Upper lobe of right lung (tissue), 1 donor: Measurements from ENCODE around the gene SRSF10. TPM values are rescaled to one million over a fixed set of nuclear protein-coding genes. Genes with fewer than 3 reads are reported as not detected.
"Not testable (repeated sequence)": the region's sequence is repeated elsewhere in the genome, so short reads cannot be mapped to it uniquely, and the experiment has no call there.

Source experiments
- ATAC-seq: fragments of 200-7000 bp; cut with Tn5 transposase; one replicate; pipeline ENCODE4 v1.9.1; 2020; ENCODE audit warnings: mild to moderate bottlenecking, moderate library complexity
- DNase-seq: peaks from one replicate; pipeline ENCODE4 v3.0.0-alpha.2; 2020
- H3K27ac ChIP-seq: fragments of 200-600 bp; one replicate; pipeline ENCODE4 v1.8.0; 2022
- H3K27me3 ChIP-seq: fragments of 200-600 bp; one replicate; pipeline ENCODE4 v1.8.0; 2022; ENCODE audit warnings: mild to moderate bottlenecking
- H3K36me3 ChIP-seq: fragments of 200-600 bp; one replicate; pipeline ENCODE4 v1.8.0; 2022
- H3K4me1 ChIP-seq: fragments of 200-600 bp; one replicate; pipeline ENCODE4 v1.8.0; 2022
- H3K4me3 ChIP-seq: fragments of 200-600 bp; one replicate; pipeline ENCODE4 v1.8.0; 2022; ENCODE audit warnings: mild to moderate bottlenecking
- H3K9me3 ChIP-seq: fragments of 200-600 bp; one replicate; pipeline ENCODE4 v1.8.0; 2022
- intact Hi-C: fragments of 100-400 bp; cut with DNase I; formaldehyde crosslinking; loops from one replicate; pipeline ENCODE4 v1.11.0; 2022
- total RNA-seq: library from RNA; stranded (reverse); fragmentation: NEBNext Ultra II Directional; extraction: Animal tissue kit (Norgen Biotek cat#: 25700); gene quantifications from one replicate; pipeline ENCODE4 v1.2.1, GENCODE V29; 2021
- TF ChIP-seq, protein P1 (sequence below): fragments of 200-600 bp; IDR thresholded peaks from one replicate; pipeline ENCODE4 v1.8.0; 2022; ENCODE audit warnings: antibody characterized with exemption
- donor health status: DM: no; HTN: yes; CAD: no; lungs with severe emphysema.

Gene SRSF10
- total RNA-seq, 1 donor from 2014 or later: 96.0 TPM

DNA sequence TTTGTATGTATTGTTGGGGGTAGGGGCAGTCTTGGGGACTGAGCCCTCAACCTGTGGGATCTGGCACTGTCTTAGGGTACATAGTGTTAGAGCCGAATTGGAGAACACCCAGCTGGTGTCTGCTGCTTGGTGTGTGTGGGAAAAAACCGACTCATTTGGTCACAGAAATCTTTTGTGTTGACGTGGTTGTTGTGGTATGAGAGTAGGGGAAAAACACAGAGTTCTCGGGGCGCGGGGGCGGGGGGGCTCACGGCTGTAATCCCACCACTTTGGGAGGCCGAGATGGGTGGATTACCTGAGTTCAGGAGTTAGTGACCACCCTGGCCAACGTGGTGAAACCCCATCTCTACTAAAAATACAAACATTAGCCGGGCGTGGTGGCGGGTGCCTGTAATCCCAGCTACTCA is 15.3 kb upstream of the SRSF10 start:
- H3K4me1 ChIP-seq: no peaks in the 10 kb centered on the region
- H3K36me3 ChIP-seq: no peaks in the 10 kb centered on the region
- TF ChIP-seq, protein P1, sequence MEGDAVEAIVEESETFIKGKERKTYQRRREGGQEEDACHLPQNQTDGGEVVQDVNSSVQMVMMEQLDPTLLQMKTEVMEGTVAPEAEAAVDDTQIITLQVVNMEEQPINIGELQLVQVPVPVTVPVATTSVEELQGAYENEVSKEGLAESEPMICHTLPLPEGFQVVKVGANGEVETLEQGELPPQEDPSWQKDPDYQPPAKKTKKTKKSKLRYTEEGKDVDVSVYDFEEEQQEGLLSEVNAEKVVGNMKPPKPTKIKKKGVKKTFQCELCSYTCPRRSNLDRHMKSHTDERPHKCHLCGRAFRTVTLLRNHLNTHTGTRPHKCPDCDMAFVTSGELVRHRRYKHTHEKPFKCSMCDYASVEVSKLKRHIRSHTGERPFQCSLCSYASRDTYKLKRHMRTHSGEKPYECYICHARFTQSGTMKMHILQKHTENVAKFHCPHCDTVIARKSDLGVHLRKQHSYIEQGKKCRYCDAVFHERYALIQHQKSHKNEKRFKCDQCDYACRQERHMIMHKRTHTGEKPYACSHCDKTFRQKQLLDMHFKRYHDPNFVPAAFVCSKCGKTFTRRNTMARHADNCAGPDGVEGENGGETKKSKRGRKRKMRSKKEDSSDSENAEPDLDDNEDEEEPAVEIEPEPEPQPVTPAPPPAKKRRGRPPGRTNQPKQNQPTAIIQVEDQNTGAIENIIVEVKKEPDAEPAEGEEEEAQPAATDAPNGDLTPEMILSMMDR: no peak
- no peak overlapping the region for H3K4me3 ChIP-seq
- ATAC-seq (peak; percentile 25), DNase-seq (no peak)
- no peaks in the 10 kb centered on the region for H3K9me3 ChIP-seq
- H3K27ac ChIP-seq: no peak overlapping the region
- no peaks in the 10 kb centered on the region for H3K27me3 ChIP-seq
- intact Hi-C loops: no loop called here

DNA sequence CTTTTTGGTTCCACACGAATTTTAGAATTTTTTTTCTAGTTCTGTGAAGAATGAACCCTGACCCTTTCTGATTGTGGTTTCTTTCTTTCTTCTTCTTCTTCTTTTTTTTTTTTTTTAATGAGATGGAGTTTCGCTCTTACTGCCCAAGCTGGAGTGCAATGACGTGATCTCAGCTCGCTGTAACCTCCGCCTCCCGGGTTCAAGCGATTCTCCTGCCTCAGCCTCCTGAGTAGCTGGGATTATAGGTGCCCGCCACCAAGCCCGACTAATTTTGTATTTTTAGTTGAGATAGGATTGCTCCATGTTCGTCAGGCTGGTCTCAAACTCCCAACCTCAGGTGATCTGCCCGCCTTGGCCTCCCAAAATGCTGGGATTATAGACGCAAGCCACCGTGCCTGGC is 11.9 kb upstream of the SRSF10 start:
- H3K27ac ChIP-seq, H3K4me1 ChIP-seq, H3K9me3 ChIP-seq, DNase-seq, H3K36me3 ChIP-seq, intact Hi-C loops, H3K27me3 ChIP-seq, ATAC-seq, H3K4me3 ChIP-seq: not testable (repeated sequence)

DNA sequence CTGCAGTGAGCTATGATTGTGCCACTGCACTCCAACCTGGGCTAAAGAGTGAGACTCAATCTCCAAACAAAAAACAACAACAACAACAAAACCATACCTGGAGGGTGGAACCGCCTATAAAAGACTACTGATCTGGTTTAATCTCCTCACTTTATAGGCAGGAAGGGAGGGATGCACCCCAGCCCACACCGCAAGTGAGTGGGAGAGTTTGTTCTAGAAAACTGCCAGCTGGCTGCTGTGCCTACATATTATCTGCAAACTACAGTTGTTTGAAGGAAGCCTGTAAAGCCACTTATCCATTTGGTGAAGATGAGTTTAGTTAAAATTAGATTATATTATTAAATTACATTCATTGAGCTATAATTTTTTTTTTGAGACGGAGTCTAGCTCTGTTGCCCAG is 9.1 kb upstream of the SRSF10 start:
- no peaks in the 10 kb centered on the region for H3K9me3 ChIP-seq
- no peak overlapping the region for H3K4me3 ChIP-seq
- TF ChIP-seq, protein P1: no peak
- no peaks in the 10 kb centered on the region for H3K27me3 ChIP-seq
- intact Hi-C loops: no loop called here
- no peaks in the 10 kb centered on the region for H3K36me3 ChIP-seq
- ATAC-seq (no peak), DNase-seq (no peak)
- no peak overlapping the region for H3K27ac ChIP-seq
- H3K4me1 ChIP-seq: peaks cover 8% of the 10 kb centered on the region

DNA sequence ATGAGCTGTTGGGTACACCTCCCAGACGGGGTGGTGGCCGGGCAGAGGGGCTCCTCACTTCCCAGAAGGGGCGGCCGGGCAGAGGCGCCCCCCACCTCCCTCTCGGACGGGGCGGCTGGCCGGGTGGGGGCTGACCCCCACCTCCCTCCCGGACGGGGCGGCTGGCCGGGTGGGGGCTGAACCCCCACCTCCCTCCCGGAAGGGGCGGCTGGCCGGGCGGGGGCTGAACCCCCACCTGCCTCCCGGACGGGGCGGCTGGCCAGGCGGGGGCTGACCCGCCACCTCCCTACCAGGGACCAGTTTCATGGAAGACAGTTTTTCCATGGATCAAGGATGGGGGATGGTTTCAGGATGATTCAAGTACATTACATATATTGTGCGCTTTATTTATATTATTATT is 6.9 kb upstream of the SRSF10 start:
- H3K27ac ChIP-seq, H3K4me3 ChIP-seq, H3K27me3 ChIP-seq, H3K36me3 ChIP-seq, DNase-seq, ATAC-seq, H3K9me3 ChIP-seq, intact Hi-C loops: not testable (repeated sequence)
- H3K4me1 ChIP-seq: peaks cover 11% of the 10 kb centered on the region

DNA sequence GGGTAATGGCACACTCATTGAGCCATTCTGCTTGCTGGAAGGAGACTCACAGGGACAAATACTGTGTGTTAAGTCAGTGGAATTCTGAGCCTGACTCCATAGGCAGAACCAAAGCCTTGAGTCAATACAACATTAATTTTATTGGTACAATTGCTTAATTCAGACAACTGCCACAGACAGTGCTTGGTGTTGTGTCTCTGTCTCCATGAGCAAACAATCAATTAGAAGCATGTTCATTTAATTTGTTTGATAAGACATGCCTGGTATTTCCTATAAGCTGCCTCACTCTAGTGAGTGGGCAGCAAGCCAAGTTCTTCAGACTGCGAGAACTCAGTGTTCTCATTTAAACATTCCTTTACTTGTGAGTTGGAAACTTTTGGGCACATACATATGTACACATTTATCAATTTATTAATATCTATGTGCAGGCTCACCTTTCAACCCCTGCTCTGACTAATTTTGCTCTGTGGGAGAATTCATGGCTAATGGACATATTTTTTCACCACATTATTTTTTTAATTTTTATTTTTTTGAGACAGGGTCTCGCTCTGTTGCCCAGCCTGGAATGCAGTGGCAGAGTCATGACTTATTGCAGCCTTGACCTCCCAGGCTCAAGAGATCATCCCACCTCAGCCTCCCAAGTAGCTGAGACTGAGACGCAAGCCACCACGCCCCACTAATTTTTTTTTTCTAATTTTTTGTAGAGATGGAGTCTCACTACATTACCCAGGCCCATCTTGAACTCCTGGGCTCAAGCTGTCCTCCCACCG is 4.5 kb upstream of the SRSF10 start:
- H3K27me3 ChIP-seq: no peaks in the 10 kb centered on the region
- ATAC-seq: no peak
- intact Hi-C loops: no loop called here
- peaks cover 19% of the 10 kb centered on the region for H3K4me1 ChIP-seq
- no peak for DNase-seq
- H3K27ac ChIP-seq: peak overlapping the region; percentile 43
- H3K9me3 ChIP-seq: no peaks in the 10 kb centered on the region
- TF ChIP-seq, protein P1: no peak
- no peak overlapping the region for H3K4me3 ChIP-seq
- no peaks in the 10 kb centered on the region for H3K36me3 ChIP-seq

DNA sequence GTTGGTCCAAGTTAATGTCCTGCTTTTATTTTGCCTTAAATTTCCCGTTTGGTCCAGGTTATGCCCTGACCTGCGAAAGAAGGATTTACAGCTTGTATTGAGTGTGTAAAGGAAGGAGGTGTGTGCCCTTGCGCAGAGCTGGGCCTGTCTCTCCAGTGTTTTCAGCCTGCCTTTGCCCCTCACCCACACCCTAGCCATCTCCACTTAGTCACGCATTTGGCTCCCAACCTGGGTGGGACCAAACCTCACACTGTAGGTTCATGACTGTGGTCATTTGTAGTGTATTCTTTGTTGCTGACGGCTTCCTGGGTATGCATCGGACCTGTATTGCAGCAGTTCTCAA is 572 bp upstream of the SRSF10 start:
- peak; percentile 3 for ATAC-seq
- Histone ChIP-seq H3K27ac (peak overlapping the region; percentile 96), H3K4me1 (peaks cover 41% of the 10 kb centered on the region), H3K36me3 (no peaks in the 10 kb centered on the region), H3K9me3 (no peaks in the 10 kb centered on the region), H3K4me3 (peak overlapping the region; percentile 89), H3K27me3 (no peaks in the 10 kb centered on the region)
- intact Hi-C loops: no loop called here
- TF ChIP-seq, protein P1: no peak
- no peak for DNase-seq
